ENCODE results near the gene BCL10.

DNA sequence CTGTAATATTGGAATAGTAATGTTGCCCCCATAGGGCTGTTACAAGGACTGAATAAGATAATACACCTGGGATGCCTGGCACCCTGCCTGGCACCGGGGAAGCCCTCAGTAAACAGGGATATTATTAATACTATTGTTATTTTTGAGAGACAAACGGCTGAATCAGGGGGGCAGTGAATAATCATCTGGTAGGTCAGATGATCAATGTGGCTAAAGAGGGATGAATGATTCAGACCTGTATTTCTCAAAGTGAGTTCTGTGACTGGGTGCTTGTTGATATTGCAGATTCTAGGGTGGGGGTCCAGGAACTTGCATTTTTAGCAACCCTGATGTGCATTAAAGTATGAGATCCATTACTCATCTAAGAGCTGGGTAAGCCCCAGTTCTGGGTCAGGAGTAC is 46.2 kb upstream of the BCL10 start:
- TF ChIP-seq, protein P1, sequence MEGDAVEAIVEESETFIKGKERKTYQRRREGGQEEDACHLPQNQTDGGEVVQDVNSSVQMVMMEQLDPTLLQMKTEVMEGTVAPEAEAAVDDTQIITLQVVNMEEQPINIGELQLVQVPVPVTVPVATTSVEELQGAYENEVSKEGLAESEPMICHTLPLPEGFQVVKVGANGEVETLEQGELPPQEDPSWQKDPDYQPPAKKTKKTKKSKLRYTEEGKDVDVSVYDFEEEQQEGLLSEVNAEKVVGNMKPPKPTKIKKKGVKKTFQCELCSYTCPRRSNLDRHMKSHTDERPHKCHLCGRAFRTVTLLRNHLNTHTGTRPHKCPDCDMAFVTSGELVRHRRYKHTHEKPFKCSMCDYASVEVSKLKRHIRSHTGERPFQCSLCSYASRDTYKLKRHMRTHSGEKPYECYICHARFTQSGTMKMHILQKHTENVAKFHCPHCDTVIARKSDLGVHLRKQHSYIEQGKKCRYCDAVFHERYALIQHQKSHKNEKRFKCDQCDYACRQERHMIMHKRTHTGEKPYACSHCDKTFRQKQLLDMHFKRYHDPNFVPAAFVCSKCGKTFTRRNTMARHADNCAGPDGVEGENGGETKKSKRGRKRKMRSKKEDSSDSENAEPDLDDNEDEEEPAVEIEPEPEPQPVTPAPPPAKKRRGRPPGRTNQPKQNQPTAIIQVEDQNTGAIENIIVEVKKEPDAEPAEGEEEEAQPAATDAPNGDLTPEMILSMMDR (IDR thresholded peaks at IDR 0.05) = no peak
- TF ChIP-seq POLR2A (IDR thresholded peaks at IDR 0.05) = no peak
- TF ChIP-seq POLR2AphosphoS5 (IDR thresholded peaks at IDR 0.05) = no peak

All from transverse colon (tissue), 4 donors.